ENCODE results near the gene ZNF385D. TPM values are rescaled to one million over a fixed set of nuclear protein-coding genes. Genes with fewer than 3 reads are reported as not detected.

Gene ZNF385D
- total RNA-seq, 4 donors from 2014 or later: 2.7 to 41.4 (median 8.8) TPM

- TF ChIP-seq CTCF (IDR thresholded peaks at IDR 0.05): no peak
- ATAC-seq (ENCODE audit: low FRiP score) (no peak), DNase-seq (ENCODE audit: low spot score) (no peak)
Measured at GRCh38 chr3:21531909-21532308, 219.1 kb downstream of the ZNF385D start.

- no peak for TF ChIP-seq CTCF (IDR thresholded peaks at IDR 0.05)
- no peak for ATAC-seq (ENCODE audit: low FRiP score)
- DNase-seq (ENCODE audit: low spot score): no peak
Measured at GRCh38 chr3:21528291-21528995, 222.6 kb downstream of the ZNF385D start.

- no peak for TF ChIP-seq CTCF (IDR thresholded peaks at IDR 0.05)
- no peak for ATAC-seq (ENCODE audit: low FRiP score)
- no peak for DNase-seq (ENCODE audit: low spot score)
Measured at GRCh38 chr3:21526461-21526860, 224.5 kb downstream of the ZNF385D start.

GRCh38 chr3:21524133-21524532 lies 226.9 kb downstream of the ZNF385D start:
- no peak for ATAC-seq (ENCODE audit: low FRiP score)
- no peak for TF ChIP-seq CTCF (IDR thresholded peaks at IDR 0.05)
- no peak for DNase-seq (ENCODE audit: low spot score)

- no peak for ATAC-seq (ENCODE audit: low FRiP score)
- no peak for DNase-seq (ENCODE audit: low spot score)
- no peak for TF ChIP-seq CTCF (IDR thresholded peaks at IDR 0.05)
Measured at GRCh38 chr3:21520106-21520963, 230.7 kb downstream of the ZNF385D start.

- no peak for TF ChIP-seq CTCF (IDR thresholded peaks at IDR 0.05)
- no peak for ATAC-seq (ENCODE audit: low FRiP score)
- DNase-seq (ENCODE audit: low spot score): no peak
Measured at GRCh38 chr3:21517184-21517583, 233.8 kb downstream of the ZNF385D start.

Measured in omental fat pad (tissue), 4 donors.